DOHH2 (cell line): ENCODE results near the gene VPS54.

Experiments used
- H3F3A ChIP-seq: fragments of 200-600 bp; sonication (generic), shearing (Covaris generic); 2 replicates; pipeline ENCODE4 v1.6.0; 2016; ENCODE audit warnings: antibody characterized with exemption, mild to moderate bottlenecking; ENCODE audit not compliant: control insufficient read depth, insufficient read depth
- H3K27ac ChIP-seq: fragments of 200-600 bp; sonication (generic); 2 replicates; pipeline ENCODE4 v1.5.1; 2014; ENCODE audit warnings: low read depth, mild to moderate bottlenecking, low read length, moderate library complexity
- H3K27me3 ChIP-seq: fragments of 200-600 bp; sonication (generic); 2 replicates; pipeline ENCODE4 v1.6.1; 2014; ENCODE audit warnings: mild to moderate bottlenecking, low read length, mixed read lengths; ENCODE audit not compliant: control insufficient read depth
- H3K36me3 ChIP-seq: fragments of 200-600 bp; sonication (generic); 2 replicates; pipeline ENCODE4 v1.6.1; 2014; ENCODE audit warnings: mild to moderate bottlenecking, low read length, moderate library complexity, mixed read lengths; ENCODE audit not compliant: control insufficient read depth
- H3K4me1 ChIP-seq: fragments of 200-600 bp; sonication (generic); 2 replicates; pipeline ENCODE4 v1.6.1; 2014; ENCODE audit warnings: mild to moderate bottlenecking, low read length, mixed read lengths; ENCODE audit not compliant: control insufficient read depth
- H3K4me2 ChIP-seq: fragments of 200-600 bp; sonication (generic); 2 replicates; pipeline ENCODE4 v1.6.0; 2014; ENCODE audit warnings: mild to moderate bottlenecking, low read length, moderate library complexity
- H3K4me3 ChIP-seq: fragments of 200-600 bp; sonication (generic); 2 replicates; pipeline ENCODE4 v1.5.1; 2014; ENCODE audit warnings: mild to moderate bottlenecking, low read length, mixed read lengths
- H3K79me2 ChIP-seq: fragments of 200-600 bp; sonication (generic); 2 replicates; pipeline ENCODE4 v1.6.1; 2014; ENCODE audit warnings: mild to moderate bottlenecking, low read length, mixed read lengths; ENCODE audit not compliant: control insufficient read depth
- H3K9me2 ChIP-seq: fragments of 200-600 bp; sonication (generic); replicated peaks from 2 replicates; pipeline ENCODE4 v1.6.1; 2014; ENCODE audit warnings: mild to moderate bottlenecking, low read length, mixed read lengths; ENCODE audit not compliant: control insufficient read depth
- H3K9me3 ChIP-seq: fragments of 200-600 bp; sonication (generic); 2 replicates; pipeline ENCODE4 v1.6.1; 2014; ENCODE audit warnings: antibody characterized with exemption, low read length, mixed read lengths; ENCODE audit not compliant: control insufficient read depth, insufficient read depth
- H4K20me1 ChIP-seq: fragments of 200-600 bp; sonication (generic); 2 replicates; pipeline ENCODE4 v1.6.0; 2014; ENCODE audit warnings: low read depth, mild to moderate bottlenecking, antibody characterized with exemption, low read length, moderate library complexity; ENCODE audit not compliant: control insufficient read depth, insufficient read depth
- CTCF ChIP-seq: fragments of 200-600 bp; sonication (generic); IDR thresholded peaks from one replicate; pipeline ENCODE4 v1.5.1; 2014; ENCODE audit warnings: antibody characterized with exemption, mild to moderate bottlenecking, low read depth, low read length; ENCODE audit not compliant: poor library complexity, severe bottlenecking
- EZH2phosphoT487 ChIP-seq: fragments of 200-600 bp; sonication (generic); IDR thresholded peaks from 2 replicates; pipeline ENCODE4 v1.6.1; 2017; ENCODE audit warnings: borderline replicate concordance, mild to moderate bottlenecking, antibody characterized with exemption, low read length, moderate library complexity, mixed read lengths

Gene VPS54

DNA sequence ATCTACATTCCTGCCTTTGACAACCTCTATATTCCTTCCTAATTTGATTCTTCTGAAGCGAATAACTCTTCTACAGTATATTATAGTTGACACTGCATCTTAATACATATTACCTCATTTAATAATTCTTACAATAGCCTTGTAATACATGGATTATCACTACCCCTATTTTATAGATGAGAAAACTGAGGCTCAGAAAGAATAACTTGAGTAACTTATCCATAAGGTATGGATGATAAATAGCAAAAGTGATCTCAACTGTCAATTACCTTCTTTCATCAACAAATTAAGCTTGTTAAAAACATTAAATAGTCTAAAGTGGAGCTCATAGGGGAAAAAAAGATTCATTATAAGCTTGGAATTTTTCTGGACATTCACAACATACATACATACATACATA lies 4.6 kb downstream of the VPS54 start:
- H3K4me1 ChIP-seq: peaks cover 15% of the 10 kb centered on the region
- peaks cover 2% of the 10 kb centered on the region for H4K20me1 ChIP-seq
- no peaks in the 10 kb centered on the region for H3K9me3 ChIP-seq
- no peaks in the 10 kb centered on the region for H3K36me3 ChIP-seq
- no peak for TF ChIP-seq CTCF
- no peak for TF ChIP-seq EZH2phosphoT487
- H3K27me3 ChIP-seq: no peaks in the 10 kb centered on the region
- H3K79me2 ChIP-seq: peaks cover 74% of the 10 kb centered on the region
- no peak overlapping the region for H3K4me3 ChIP-seq
- no peak overlapping the region for H3K27ac ChIP-seq
- H3K4me2 ChIP-seq: no peak overlapping the region
- H3K9me2 ChIP-seq: no peaks in the 10 kb centered on the region
- peaks cover 6% of the 10 kb centered on the region for H3F3A ChIP-seq

- peaks cover 6% of the 10 kb centered on the region for H3F3A ChIP-seq
- H3K36me3 ChIP-seq: no peaks in the 10 kb centered on the region
- H3K4me3 ChIP-seq: no peak overlapping the region
- H3K9me3 ChIP-seq: no peaks in the 10 kb centered on the region
- no peaks in the 10 kb centered on the region for H3K27me3 ChIP-seq
- H3K4me2 ChIP-seq: no peak overlapping the region
- H3K4me1 ChIP-seq: peaks cover 10% of the 10 kb centered on the region
- H3K27ac ChIP-seq: no peak overlapping the region
- peaks cover 2% of the 10 kb centered on the region for H4K20me1 ChIP-seq
- TF ChIP-seq EZH2phosphoT487 (no peak), CTCF (no peak)
- H3K79me2 ChIP-seq: peaks cover 71% of the 10 kb centered on the region
- no peaks in the 10 kb centered on the region for H3K9me2 ChIP-seq
Measured at GRCh38 chr2:64013053-64013452, 6.2 kb downstream of the VPS54 start.

DNA sequence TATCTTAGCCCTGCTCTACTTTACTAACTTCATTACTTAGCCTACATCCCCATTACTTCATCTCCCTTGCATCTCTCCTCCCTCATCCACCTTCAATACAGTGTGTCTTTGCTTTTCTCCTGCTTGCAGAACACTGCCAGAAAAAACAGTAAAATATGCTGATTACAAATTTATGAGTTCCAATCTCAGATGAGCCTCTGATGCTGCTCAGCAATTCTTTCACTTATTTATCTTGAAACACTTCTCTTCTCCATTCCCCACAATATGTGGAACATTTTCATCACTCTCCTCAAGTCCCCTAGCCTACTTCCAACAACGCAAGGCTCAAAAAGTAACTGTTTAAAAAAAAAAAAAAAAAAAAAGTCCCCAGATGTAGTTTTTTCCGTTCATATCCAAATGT lies 7.1 kb downstream of the VPS54 start:
- H3F3A ChIP-seq: peaks cover 6% of the 10 kb centered on the region
- no peaks in the 10 kb centered on the region for H3K9me3 ChIP-seq
- no peaks in the 10 kb centered on the region for H3K9me2 ChIP-seq
- H3K27ac ChIP-seq: no peak overlapping the region
- peaks cover 2% of the 10 kb centered on the region; the same call in 1 of the 2 replicates for H4K20me1 ChIP-seq
- no peaks in the 10 kb centered on the region for H3K27me3 ChIP-seq
- H3K4me2 ChIP-seq: no peak overlapping the region
- peaks cover 64% of the 10 kb centered on the region for H3K79me2 ChIP-seq
- peaks cover under 1% of the 10 kb centered on the region; the same call in 1 of the 2 replicates for H3K4me1 ChIP-seq
- H3K36me3 ChIP-seq: no peaks in the 10 kb centered on the region
- no peak overlapping the region for H3K4me3 ChIP-seq
- TF ChIP-seq CTCF (no peak), EZH2phosphoT487 (no peak)
